IPS-18c (cell line): ENCODE measurements around the gene ARV1.
"Not testable (repeated sequence)": the region's sequence is repeated elsewhere in the genome, so short reads cannot be mapped to it uniquely, and the experiment has no call there.

Experiments
- H3K4me3 ChIP-seq: 2 replicates; pipeline ENCODE4 v1.7.0; 2013; ENCODE audit warnings: low read depth, mild to moderate bottlenecking, low read length, moderate library complexity; ENCODE audit not compliant: insufficient read depth
- H3K9me3 ChIP-seq: one replicate; pipeline ENCODE4 v1.6.1; 2013; ENCODE audit warnings: mild to moderate bottlenecking, low read length, moderate library complexity; ENCODE audit not compliant: control insufficient read depth, insufficient read depth

The ARV1 gene

GRCh38 chr1:230971771-230972170 is 7.1 kb upstream of the ARV1 start:
- no peaks in the 10 kb centered on the region for H3K9me3 ChIP-seq
- H3K4me3 ChIP-seq, result no peak overlapping the region

GRCh38 chr1:230972855-230973271 is 6.0 kb upstream of the ARV1 start:
- Histone ChIP-seq H3K9me3 (no peaks in the 10 kb centered on the region), H3K4me3 (no peak overlapping the region)

- no peak overlapping the region for H3K4me3 ChIP-seq
- no peaks in the 10 kb centered on the region for H3K9me3 ChIP-seq
These were observed 3.3 kb upstream of the ARV1 start for GRCh38 chr1:230975636-230976035.

- H3K9me3 ChIP-seq, result no peaks in the 10 kb centered on the region
- H3K4me3 ChIP-seq, result no peak overlapping the region
These were observed 2.5 kb upstream of the ARV1 start for GRCh38 chr1:230976360-230976759.

- Histone ChIP-seq H3K9me3 (no peaks in the 10 kb centered on the region), H3K4me3 (no peak overlapping the region; the same call in 1 of the 2 replicates)
These were observed 1.8 kb upstream of the ARV1 start for GRCh38 chr1:230976825-230977747.

- no peaks in the 10 kb centered on the region for H3K9me3 ChIP-seq
- peak overlapping the region; percentile 78 for H3K4me3 ChIP-seq
These were observed 968 bp upstream of the ARV1 start for GRCh38 chr1:230977761-230978490.

- Histone ChIP-seq H3K9me3 (no peaks in the 10 kb centered on the region), H3K4me3 (peak overlapping the region; percentile 82)
These were observed 459 bp downstream of the ARV1 start for GRCh38 chr1:230979389-230979716.

- no peaks in the 10 kb centered on the region for H3K9me3 ChIP-seq
These were observed 1.1 kb downstream of the ARV1 start for GRCh38 chr1:230979952-230980351.

GRCh38 chr1:230982696-230983095 is 3.8 kb downstream of the ARV1 start:
- Histone ChIP-seq H3K9me3 (no peaks in the 10 kb centered on the region), H3K4me3 (no peak overlapping the region)

More at GRCh38 chr1:230979952-230980351, 1.1 kb downstream of the ARV1 start:
- H3K4me3 ChIP-seq, result no peak overlapping the region

- no peaks in the 10 kb centered on the region for H3K9me3 ChIP-seq
- no peak overlapping the region for H3K4me3 ChIP-seq
These were observed 4.9 kb downstream of the ARV1 start for GRCh38 chr1:230983811-230984210.

GRCh38 chr1:230984622-230985515 is 6.0 kb downstream of the ARV1 start:
- not testable (repeated sequence) for H3K9me3 ChIP-seq, H3K4me3 ChIP-seq

GRCh38 chr1:230985711-230986110 is 6.8 kb downstream of the ARV1 start:
- Histone ChIP-seq H3K4me3 (no peak overlapping the region), H3K9me3 (no peaks in the 10 kb centered on the region)

GRCh38 chr1:230986976-230987375 is 8.1 kb downstream of the ARV1 start:
- no peak overlapping the region for H3K4me3 ChIP-seq
- H3K9me3 ChIP-seq, result no peaks in the 10 kb centered on the region

GRCh38 chr1:230987448-230987847 is 8.6 kb downstream of the ARV1 start:
- Histone ChIP-seq H3K9me3 (no peaks in the 10 kb centered on the region), H3K4me3 (no peak overlapping the region)

GRCh38 chr1:230992100-230992774 is 13.3 kb downstream of the ARV1 start:
- no peaks in the 10 kb centered on the region for H3K9me3 ChIP-seq
- no peak overlapping the region for H3K4me3 ChIP-seq

GRCh38 chr1:230994860-230995259 is 16.0 kb downstream of the ARV1 start:
- Histone ChIP-seq H3K4me3 (no peak overlapping the region), H3K9me3 (no peaks in the 10 kb centered on the region)

- H3K9me3 ChIP-seq, result no peaks in the 10 kb centered on the region
- H3K4me3 ChIP-seq, result no peak overlapping the region
These were observed 21.3 kb downstream of the ARV1 start for GRCh38 chr1:231000201-231000600.
